Stimulated activated CD4-positive, alpha-beta T cell treated with anti-CD3 and anti-CD28 coated beads, Interleukin-15, amount 100 ng/mL, for 24 hours (primary cell): ENCODE measurements around the gene DBET.
A peak's percentile ranks its signal among the peaks of the same experiment; 100 is the strongest.
"Not testable (repeated sequence)": the region's sequence is repeated elsewhere in the genome, so short reads cannot be mapped to it uniquely, and the experiment has no call there.

ENCODE experiments used
- DNase-seq: peaks from one replicate; pipeline ENCODE4 v3.0.0-alpha.2; 2020

Gene DBET

DNA sequence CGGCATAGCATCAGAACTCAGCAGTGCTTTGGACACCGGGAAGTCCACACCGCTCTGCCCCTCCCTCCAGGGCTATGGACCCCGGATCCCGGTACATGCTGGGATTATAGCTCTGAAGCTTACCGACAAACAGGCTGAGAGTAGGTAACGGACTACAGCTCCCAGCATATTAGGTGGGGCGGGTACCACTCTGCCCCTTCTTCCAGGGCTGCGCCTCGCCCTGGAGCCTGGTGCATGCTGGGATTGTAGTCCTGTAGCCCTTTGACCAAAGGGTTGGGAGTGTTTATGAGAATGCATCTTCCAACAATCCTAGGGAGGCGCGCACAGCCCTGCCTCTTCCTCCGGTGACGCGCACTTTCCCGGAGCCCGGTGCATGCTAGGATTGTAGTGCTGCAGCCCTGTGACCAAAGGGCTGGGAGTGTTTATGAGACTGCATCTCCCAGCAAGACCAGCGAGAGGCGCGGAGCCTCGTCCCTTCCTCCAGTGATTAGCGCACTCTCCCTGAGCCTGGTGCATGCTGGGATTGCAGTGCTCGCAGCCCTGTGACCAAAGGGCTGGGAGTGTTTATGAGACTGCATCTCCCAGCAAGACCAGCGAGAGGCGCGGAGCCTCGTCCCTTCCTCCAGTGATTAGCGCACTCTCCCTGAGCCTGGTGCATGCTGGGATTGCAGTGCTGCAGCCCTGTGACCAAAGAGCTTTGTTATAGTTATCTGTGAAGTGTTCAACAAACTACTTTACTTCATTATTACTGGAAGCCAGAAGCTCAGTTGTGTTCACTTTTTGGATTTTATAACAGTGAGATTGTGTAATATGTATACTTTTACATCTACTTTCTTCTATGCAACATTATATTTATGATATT lies 14.7 kb upstream of the DBET start:
- not testable (repeated sequence) for DNase-seq

DNA sequence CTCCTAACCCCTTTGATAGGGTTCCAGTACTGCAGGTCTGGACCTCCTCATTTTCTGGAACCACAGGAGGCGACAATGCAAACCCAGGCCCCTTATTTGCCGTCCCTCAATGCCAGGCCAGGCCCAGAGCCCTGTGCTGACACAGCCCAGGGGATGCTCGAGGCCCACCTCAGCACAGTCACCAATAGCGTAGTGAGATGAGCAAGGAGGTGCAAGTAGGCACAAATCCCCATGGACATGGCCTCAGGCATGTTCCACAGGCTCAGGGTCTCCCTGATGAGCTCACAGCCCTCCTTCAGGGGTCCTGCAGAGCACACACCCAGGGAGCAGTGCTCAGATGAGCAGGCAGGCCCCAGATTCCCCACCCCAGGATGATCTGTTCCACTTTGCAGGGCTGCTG lies 5.3 kb upstream of the DBET start:
- DNase-seq: not testable (repeated sequence)

DNA sequence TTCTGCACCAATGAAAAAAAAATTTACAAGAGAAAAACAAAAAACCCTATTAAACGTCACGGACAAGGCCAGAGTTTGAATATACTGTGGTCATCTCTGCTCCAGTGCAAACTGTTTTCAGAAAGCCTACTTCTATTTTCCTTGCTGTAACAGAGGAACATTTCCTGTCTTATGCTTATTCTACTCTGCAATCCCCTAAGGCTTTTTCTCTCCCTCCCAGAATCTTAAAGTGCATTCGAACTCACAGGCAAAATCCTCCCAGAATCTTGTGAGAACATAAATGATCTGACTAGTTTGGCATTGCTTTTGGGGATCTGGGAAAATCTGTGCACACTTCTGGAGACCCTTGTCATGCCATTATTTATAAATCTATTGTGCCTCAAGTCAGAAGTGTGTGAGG lies 503 bp downstream of the DBET start:
- DNase-seq: not testable (repeated sequence)

DNA sequence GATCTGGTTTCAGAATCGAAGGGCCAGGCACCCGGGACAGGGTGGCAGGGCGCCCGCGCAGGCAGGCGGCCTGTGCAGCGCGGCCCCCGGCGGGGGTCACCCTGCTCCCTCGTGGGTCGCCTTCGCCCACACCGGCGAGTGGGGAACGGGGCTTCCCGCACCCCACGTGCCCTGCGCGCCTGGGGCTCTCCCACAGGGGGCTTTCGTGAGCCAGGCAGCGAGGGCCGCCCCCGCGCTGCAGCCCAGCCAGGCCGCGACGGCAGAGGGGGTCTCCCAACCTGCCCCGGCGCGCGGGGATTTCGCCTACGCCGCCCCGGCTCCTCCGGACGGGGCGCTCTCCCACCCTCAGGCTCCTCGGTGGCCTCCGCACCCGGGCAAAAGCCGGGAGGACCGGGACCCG lies 4.0 kb downstream of the DBET start:
- peak; percentile 1 for DNase-seq

DNA sequence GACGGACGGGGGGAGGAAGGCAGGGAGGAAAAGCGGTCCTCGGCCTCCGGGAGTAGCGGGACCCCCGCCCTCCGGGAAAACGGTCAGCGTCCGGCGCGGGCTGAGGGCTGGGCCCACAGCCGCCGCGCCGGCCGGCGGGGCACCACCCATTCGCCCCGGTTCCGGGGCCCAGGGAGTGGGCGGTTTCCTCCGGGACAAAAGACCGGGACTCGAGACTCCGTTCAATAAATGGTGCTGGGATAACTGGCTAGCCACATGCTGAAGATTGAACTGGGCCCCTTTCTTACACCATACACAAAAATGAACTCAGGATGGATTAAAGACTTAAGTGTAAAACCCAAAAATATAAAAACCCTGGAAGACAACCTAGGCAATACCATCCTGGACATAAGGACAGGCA lies 28.8 kb downstream of the DBET start:
- not testable (repeated sequence) for DNase-seq

DNA sequence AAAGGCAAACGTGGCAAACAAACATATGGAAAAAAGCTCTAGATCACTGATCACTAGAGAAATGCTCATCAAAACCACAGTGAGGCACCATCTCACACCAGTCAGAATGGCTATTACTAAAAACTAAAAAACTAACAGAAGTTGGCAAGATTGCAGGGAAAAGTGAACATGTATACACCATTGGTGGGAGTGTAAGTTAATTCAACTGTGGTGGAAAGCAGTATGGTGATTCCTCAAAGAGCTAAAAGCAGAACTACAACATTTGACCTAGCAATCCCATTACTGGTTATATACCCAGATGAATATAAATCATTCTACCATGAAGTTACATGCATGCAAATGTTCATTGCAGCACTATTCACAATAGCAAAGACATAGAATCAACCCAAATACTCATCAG lies 29.7 kb downstream of the DBET start:
- not testable (repeated sequence) for DNase-seq

DNA sequence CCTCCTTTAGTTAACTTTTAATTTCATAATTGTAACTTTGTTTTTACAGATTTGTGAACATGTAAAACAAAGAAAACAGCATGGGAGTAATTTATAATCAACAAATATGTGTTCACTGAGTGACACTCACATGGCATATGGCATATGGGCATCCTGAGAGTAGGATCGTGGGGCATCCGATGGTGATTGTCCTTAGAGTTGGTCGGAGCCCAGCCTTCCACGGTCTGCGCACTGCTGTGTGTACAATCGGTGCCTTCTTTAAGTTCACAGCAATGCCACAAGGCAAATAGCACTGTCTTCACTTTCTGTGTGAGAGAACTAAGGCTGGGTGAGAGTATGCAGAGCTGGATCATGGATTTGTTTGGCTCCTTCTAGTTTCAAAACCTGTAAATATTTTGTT lies 31.0 kb downstream of the DBET start:
- not testable (repeated sequence) for DNase-seq

DNA sequence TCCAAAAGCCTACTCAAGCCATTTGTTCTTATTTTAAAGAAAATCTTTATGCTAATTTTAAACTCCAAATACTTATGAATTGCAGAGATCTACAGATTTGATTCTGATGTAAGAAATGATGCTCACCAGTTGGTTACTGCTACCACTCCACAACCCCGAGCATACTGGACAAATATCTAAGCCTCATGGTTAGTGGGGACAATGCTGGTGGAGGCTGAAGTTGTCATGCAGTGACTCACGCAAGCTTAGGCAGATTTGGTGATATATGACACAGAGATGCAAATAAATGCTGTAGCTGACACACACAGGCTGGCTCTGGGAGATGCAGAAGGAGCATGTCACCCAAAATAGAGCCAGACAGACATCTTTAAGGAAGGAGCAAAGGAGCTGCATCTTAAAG lies 35.3 kb downstream of the DBET start:
- DNase-seq: not testable (repeated sequence)

DNA sequence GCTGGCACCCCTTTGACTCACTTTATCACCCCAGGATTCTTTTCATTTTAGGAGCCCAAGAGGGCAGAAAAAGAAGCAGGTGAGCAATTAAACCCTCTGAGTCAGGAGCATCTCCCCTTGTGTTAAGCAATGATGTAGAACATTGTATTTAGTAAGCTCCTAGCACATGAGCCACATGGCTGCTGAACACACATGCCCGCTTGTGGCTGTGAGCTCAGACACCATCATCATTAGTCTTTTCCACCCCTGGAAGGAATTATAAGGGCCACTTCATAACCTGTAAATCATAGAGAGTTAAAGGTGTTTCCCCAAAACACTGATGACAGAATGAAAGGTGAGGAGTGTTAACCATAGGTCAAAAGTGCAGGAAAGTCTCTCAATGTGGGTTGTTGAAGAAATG lies 37.2 kb downstream of the DBET start:
- not testable (repeated sequence) for DNase-seq

DNA sequence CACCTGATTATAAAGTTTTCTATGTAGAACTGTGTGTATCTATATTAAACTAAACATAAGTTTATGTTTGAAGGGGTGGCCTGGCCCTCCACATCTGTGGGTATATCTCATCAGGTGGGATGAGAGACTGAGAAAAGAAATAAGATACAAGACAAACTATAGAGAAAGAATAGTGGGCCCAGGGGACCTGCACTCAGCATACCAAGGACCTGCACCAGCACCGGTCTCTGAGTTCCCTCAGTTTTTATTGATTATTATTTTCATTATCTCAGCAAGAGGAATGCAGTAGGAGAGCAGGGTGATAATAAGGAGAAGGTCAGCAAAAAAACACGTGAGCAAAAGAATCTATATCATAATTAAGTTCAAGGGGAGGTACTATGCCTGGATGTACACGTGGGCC lies 41.9 kb downstream of the DBET start:
- DNase-seq: not testable (repeated sequence)

DNA sequence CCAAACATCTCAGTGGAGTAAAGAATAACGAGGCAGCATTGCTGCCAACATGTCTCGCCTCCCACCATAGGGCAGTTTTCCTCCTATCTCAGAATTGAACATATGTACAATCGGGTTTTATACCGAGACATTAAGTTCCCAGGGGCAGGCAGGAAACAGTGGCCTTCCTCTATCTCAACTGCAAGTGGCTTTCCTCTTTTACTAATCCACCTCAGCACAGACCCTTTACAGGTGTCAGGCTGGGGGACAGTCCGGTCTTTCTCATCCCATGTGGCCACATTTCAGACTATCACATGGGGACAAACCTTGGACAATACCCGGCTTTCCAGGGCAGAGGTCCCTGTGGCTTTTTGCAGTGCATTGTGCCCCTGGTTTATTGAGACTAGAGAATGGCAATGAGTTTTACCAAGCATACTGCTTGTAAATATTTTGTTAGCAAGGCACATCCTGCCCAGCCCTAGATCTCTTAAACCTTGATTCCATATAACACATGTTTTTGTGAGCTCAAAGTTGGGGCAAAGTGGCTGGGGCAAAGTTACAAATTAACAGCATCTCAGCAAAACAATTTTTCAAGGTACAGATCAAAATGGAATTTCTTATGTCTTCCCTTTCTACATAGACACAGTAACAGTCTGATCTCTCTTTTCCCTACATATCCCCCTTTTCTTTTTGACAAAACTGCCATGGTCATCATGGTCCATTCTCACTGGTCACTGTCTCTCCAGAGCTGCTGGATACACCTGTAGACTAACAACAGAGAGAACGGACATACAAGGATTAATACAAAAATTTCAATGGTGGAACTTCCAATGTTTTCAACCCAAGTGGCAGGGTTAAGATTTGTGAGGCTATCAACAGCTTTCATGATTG lies 42.5 kb downstream of the DBET start:
- not testable (repeated sequence) for DNase-seq

DNA sequence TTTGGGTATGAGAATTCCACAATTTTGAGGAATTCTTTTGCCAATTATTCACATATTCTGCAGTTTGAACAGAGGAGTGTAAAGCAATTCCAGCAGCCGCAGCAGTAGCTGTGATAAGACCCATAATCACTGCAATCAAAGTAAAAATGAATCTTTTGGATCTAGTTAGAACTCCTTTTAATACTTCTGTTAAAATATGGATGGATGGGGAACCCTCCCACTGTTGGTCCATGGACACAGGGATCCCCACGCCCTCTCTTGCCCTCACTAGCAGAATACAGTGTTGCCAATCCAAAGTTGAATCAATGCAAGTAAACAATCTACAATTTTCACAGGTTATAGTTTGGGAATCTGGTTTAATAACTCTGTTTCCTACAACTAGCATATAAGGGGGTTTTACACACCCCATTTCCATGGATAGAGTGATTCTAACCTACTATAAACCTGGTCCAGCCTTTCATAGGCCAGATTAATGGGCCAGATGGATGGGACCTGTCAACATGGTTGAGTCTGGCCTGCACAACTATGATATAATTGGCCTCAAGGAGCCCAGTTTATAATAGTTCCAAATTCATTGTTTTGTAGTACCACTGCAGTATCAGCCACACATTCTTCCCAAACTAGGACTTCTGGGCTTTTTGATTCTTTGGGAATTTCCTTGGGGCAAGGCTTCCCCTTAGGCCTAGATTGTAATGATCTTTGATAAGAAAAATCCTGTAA lies 43.6 kb downstream of the DBET start:
- DNase-seq: not testable (repeated sequence)

DNA sequence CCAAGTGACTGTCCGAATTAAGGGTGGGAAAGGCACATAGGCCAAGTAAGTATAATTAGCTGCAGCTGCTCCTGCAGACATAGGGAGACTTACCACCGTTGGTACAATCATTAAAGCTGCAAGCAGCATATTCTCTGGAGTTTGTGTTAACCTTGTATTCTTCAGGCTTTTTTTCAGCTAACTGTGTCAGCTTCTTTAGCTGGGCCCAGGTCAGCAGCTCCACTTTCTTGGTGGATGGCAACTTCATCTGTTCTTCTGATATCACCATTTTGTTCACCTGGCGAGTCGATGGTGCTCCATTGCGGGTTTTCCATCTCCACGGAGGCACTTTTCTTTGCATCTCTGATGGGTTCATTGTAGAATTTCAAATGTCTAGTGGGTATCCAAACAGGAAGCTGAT lies 44.5 kb downstream of the DBET start:
- DNase-seq: not testable (repeated sequence)

DNA sequence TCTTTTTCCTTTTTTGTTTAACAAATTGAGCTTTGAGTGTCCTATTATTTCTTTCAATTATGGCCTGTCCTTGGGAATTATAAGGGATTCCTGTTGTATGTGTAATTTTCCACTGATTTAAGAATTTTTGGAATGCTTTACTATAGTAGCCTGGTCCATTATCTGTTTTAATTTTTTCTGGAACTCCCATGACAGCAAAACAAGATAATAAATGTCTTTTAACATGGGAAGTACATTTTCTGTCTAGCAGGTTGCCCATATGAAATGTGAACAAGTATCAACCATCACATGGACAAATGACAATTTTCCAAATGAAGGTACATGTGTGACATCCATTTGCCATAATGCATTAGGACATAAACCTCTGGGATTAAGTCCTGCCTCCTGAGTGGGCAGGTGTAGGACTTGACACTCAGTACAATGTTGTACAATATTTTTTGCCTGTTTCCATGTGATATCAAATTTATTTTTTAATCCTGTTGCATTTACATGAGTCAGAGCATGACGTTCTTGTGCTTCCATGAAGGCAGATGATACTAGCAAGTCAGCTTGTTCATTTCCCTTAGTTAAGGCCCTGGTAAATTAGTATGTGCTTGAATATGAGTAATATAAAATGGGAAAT lies 45.2 kb downstream of the DBET start:
- not testable (repeated sequence) for DNase-seq

DNA sequence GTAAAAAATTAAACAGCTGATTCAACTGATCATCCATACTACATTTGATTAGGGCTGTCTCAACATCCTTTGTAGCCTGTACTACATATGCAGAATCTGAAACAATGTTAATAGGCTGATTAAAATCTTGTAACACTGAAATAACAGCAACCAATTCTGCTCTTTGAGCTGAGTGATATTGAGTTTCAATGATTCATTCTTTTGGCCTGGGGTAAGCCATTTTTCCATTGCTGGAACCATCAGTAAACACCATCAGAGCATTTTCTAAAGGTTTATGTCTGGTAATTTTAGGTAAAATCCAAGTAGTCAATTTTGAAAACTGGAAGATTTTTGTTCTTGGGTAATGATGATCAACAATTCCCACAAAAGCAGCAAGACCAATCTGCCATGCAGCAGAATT lies 45.7 kb downstream of the DBET start:
- not testable (repeated sequence) for DNase-seq

DNA sequence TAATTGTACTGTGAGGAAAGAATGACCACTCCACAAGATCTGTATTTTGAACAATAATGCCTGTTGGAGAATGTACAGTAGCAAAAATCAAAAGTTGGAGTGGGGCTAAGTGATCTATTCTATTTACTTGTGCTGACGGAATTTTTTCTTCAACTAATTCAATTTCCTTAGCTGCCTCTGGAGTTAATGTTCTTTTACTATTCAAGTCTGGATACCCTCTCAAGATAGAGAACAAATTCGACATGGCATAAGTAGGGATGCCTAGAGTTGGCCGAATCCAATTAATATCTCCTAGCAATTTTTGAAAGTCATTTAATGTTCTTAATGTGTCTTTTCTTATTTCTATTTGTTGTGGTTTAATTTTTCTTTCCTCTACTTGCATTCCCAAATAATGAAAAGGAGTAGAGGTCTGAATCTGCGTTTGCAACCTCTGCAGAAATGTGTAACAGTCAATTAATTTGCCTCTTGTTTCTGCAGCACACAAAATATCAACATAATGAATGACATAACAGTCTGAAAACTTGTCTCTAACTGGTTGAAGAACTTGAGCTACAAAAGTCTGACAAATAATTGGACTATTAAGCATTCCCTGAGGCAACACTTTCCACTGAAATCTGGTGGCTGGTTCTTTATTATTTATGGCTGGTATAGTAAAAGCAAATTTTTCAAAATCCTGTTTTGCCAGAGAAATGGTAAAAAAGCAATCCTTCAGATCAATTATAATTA lies 46.4 kb downstream of the DBET start:
- not testable (repeated sequence) for DNase-seq

DNA sequence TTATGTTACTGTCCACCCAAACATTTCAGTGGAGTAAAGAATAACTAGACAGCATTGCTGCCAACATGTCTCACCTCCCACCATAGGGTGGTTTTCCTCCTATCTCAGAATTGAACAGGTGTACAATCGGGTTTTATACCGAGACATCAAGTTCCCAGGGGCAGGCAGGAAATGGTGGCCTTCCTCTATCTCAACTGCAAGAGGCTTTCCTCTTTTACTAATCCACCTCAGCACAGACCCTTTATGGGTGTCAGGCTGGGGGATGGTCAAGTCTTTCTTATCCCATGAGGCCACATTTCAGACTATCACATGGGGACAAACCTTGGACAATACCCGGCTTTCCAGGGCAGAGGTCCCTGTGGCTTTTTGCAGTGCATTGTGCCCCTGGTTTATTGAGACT lies 48.6 kb downstream of the DBET start:
- not testable (repeated sequence) for DNase-seq

DNA sequence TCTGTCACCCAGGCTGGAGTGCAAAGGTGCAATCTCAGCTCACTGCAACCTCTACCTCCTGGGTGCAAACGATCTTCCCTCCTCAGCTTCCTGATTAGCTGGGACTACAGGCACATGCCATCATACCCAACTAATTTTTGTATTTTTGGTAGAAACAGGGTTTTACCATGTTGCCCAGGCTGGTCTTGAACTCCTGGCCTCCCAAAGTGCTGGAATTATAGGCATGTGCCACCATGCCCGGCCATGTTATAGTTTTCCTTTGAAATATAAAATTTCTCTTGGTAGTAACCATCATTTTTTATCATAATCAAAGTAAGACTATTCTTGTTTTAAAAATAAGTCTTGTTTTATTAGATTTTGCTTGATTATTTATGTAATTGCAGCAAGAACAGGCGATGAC lies 50.7 kb downstream of the DBET start:
- DNase-seq: not testable (repeated sequence)
